LHCN-M2 (cell line): Measurements from ENCODE around the gene GPAT3. TPM values are rescaled to one million over a fixed set of nuclear protein-coding genes. Genes with fewer than 3 reads are reported as not detected.
"Not testable (repeated sequence)": the region's sequence is repeated elsewhere in the genome, so short reads cannot be mapped to it uniquely, and the experiment has no call there.

Experiments
- DNase-seq: peaks from one replicate; pipeline ENCODE4 v3.0.0-alpha.2; 2012; ENCODE audit warnings: low read depth
- polyA plus RNA-seq: library from polyadenylated mRNA; unstranded; fragments of >200 nt; gene quantifications from one replicate; pipeline ENCODE4 v1.2.1, GENCODE V29; 2012; ENCODE audit warnings: missing spikeins
- total RNA-seq: library from RNA; depleted of rRNA; stranded (reverse); fragments of >200 nt; gene quantifications from 2 replicates; pipeline ENCODE4 v1.2.3, GENCODE V29; 2014; rRNA removed

Gene GPAT3
- total RNA-seq, result 1.5 and 2.3 TPM in 2 replicates
- polyA plus RNA-seq, result 0.18 TPM

DNA sequence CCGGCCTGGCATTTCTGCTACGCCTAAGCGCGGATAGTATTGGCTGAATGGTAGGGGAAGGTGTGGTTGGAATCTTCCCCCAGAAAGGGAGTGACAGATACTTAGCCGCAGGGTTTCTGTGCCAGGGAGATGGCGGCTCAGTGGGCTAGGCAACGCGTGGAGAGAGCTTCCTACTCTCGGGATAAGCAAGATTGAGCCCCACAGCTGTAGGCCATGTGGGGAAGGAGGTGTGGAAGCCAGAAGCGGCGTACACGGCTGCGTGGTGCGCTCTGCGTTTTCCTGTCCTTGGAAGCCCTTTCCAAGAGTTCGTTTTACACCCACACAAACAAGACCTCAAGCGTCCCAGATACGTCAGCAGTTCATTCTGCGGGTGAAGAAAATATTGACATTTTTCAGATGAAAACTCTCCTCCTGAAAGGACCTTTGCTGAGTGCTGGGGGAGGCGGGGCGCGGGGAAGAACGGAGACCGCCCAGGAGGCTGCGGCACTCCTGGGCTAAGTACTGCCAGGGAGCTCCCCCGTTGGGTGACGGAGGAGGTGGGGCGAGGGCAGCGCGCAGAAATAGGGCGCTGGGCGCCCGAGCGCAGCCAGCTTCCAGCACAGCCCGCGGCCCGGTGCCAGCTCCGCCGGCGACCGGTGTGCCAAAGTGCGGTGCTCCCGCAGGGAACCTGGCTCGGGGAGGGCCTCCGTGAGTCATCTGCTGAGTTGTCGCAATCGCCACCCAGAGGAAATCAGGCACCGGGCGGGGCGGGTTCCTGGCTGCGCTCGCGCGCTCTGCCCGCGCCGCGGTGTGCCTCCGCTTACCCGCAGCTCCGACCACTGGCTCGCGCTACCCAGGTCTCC lies at the start of gene GPAT3:
TSS of gene GPAT3 (plus strand) at position 589 of the 842 bp plus-strand sequence. CDS start 515 bp downstream, outside the sequence.
- DNase-seq, result peak; percentile 51

DNA sequence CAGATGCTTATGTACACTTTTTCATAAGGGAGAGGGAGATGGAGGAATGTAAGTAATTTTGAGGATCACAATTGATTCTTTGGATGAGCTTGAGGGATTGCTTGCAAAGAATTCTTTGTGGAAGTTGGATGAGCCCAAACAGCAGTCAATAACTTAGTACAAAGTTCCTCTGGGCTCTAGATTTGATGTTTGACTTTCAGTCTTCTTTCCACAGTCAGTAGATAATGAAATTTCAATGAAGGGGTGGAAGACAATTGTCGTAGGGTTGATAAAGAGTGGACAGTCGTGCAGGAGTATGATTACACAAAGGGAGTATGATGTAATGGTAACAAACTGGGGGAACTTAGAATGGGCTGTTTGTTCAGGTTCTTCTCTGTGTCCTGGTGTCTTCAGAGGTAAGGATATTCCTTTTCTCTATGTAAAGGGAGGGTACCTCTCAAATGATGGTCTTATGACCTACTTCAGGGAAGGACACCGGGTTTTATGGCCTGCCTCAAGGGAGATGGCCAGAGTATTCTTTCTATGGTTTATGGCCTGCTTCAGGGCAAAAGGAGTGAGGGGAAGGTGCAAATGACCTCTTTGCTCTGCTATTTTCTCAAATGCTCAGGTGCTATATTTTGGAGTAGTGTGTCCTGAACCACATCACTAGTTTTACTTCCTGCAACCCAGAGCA lies 49.3 kb upstream of the GPAT3 start:
- DNase-seq, result no peak

DNA sequence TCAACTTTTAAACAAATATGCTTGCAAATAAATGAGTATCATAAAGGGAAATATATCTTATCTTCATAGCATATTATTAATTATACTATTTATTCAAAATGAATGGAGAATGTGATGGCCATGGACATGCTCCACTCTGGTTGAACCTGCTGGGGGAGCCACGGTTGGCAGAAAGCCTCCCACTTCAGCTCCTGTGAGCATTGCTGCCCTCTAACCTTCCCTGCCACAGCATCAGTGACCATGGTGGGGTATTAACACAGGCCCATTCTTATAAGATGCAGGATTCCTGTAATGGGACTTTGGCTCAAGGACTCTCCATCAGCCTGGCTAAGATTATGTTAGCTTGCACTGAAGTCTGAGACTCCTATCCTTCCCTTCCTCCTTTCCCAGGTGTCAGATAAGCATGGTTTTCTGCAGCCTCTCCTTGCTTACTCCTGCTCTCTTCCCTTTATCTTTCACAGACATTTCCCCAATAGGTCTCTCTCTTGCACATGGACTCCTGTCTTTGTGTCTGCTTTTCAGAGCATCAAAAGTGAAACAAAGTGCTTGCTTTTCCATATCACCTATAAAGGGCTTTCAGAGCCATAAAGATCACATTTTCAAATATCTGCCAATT lies 46.1 kb upstream of the GPAT3 start:
- no peak for DNase-seq

DNA sequence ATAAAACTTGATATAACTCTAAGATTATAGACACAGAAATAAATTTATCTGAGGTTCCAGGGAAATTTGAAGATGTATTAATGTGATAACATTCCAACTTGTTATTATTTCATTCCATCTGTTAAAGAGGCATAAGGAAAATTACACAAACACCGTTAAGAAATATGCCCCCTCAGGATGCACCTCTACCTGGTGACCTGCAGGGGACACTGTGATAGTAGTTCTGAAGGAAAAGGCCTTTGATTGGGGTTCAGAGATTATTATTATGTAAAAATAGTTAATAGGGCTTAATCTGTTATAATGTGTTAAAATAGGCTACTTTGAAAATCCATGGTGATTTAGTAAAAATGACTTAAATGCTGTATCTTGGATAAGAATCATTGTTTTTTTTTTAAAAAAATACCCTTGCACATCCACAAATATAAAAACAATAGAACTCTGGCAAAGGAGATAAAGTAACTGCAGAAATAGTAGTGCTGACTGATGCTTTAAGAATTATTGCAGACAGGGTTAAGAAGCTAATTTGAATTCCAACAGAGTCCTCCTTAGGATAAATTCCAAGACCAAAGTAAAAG lies 44.9 kb upstream of the GPAT3 start:
- peak; percentile 26 for DNase-seq

DNA sequence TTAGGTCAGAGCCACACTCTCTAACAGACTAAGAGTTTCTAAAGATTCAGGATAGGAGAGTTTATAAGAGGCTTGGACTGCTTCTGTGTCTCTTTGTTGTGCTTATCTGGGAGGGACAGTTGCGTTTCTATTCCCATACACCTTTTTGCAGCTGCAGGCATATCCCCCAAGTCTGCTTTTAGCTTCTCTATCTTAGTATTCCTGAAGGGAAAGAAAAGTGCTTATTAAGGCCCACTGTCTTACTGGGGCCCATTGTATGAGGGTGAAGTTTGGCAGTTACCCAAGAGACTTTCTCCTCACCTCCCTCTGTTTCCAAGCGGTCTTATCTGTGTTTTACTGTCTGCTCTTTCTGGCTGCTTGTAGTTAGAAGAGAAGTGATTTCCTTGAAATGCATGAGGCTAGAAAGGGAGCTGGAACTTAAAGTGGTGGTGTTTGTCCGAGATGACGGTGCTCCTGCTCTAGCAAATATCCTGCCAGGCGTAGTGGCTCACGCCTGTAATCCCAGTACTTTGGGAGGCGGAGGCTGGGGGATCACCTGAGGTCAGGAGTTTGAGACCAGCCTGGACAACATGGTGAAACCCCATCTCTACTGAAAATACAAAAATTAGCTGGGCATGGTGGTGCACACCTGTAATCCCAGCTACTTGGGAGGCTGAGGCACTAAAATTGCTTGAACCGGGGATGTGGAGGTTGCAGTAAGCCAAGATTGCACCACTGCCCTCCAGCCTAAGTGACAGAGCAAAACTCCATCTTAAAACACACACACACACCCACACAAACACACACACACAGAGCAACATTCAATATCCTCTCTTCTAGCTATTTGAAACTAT lies 39.6 kb upstream of the GPAT3 start:
- not testable (repeated sequence) for DNase-seq

DNA sequence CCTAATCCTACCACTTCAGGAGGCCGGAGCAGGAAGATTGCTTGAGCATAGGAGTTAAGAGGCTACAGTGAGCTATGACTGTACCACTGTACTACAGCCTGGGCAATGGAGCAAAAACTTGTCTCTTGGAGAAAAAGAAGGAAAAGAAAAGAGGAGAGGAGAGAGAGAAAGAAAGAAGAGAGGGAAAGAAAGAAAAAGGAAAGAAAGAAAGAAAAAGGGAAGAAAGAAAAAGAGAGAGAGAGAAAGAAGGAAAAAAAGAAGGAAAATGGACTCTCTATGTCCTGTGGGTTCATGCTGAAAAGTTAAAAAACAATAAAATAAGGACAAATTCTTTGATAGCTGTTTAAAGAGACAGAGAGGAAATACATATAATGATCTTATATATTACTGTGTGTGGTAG lies 37.7 kb upstream of the GPAT3 start:
- DNase-seq, result no peak

DNA sequence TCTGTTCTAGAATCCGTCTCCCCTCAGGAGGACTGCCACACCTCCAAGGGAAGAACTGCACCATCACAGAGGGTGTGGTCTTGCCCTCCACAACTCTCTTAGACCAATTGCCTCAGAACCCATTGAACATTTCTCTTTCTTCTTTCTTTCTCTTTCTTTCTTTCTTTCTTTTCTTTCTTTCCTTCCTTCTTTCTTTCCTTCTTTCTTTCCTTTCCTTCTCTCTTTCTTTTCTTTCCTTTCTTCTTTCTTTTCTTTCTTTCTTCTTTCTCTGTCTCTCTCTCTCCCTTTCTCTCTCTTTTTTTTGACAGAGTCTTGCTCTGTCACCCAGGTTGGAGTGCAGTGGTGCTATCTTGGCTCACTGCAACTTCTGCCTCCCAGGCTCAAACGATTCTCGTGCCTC lies 34.2 kb upstream of the GPAT3 start:
- DNase-seq, result not testable (repeated sequence)

DNA sequence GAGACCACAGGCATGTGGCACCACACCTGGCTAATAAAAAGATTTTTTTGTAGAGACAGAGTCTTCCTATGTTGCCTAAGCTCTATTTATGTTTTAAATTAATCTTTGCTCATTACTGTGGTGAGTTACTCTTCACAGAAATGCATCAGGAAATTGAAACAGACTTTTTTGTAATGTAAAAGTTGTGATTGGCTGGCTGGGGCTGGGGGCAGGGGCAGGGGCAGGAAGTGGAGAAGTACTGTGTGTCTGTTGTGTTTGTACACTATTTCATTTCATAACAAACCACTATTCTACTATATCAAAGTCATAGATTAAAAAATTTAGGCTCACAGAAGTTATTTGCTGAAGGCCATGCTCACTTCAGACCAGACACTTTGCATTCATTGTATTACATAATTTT lies 31.9 kb upstream of the GPAT3 start:
- no peak for DNase-seq

DNA sequence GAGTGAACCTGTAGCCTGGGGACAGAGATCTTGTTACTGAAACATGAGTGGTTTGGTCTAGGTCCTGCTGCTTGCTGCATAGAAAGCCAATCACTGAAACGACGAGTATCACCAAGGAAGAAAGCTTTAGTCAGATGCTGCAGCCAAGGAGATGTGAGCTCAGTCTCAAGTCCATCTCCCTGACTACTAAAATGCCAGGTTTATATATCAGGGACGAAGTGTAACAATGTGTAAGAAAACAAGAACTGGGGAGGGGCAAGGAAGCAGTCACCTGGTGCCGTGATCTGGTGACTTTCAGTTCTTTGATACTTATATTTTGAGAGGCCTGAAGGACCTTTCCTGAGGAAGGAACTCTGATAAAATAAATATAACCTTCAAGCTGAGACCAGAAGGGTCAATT lies 31.4 kb upstream of the GPAT3 start:
- DNase-seq, result no peak

DNA sequence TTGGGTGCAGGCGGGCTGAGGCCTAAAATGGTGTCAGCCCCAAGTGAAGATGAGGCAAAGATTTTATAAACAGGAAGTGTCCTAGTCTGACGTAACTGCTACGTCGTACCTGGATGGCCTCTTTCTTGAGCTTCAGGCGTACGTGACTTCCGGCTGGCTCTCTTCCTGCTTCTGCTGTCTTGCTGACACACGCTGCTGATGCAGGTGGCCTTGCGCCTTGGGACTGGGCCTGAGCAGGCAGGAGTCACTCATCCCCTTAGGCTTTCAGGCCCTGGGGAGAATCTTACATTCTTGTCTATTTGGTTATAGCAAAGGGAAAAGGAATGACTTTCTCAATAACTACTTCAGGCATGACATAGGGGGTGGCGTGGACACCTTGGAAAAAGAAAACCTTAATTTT lies 30.9 kb upstream of the GPAT3 start:
- DNase-seq, result no peak

DNA sequence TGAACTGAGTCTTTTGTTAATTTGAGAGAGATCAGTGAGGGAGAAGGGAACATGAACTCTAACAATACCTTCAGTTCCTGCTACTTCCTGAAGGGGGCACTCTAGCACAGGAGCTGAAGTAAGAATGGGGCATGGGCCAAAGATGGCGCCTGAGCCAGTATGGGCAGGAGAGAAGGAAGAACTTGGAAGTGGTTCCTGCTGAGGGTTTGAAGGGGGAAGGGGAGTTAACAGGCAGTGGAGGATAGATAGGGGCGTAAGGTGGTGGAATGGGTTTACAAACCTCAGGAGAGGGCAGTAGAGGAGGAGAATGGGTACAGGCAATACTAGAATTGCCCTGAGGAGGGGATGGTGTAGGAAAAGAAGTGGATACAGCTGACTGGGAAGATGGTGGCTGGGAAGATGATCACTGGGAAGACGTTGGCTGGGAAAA lies 26.7 kb upstream of the GPAT3 start:
- DNase-seq, result peak; percentile 59

DNA sequence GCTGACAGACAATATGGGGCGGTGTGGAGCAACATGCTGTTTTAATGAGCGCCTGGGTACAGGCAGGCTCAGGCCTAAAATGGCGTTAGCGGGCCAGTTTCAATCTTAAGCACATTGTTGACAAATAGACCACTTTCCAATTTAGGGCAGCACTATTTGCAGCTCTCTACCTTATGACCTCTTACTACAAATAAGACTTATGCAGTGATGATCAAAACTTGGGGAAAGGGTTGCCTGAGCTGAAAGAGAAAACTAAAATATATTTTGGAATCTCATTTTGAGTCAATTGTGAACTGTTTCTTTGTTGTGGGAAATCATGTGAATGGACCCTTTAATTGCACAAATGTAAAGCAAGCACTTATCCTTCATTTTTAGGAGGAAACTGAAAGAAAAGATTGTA lies 25.5 kb upstream of the GPAT3 start:
- no peak for DNase-seq

DNA sequence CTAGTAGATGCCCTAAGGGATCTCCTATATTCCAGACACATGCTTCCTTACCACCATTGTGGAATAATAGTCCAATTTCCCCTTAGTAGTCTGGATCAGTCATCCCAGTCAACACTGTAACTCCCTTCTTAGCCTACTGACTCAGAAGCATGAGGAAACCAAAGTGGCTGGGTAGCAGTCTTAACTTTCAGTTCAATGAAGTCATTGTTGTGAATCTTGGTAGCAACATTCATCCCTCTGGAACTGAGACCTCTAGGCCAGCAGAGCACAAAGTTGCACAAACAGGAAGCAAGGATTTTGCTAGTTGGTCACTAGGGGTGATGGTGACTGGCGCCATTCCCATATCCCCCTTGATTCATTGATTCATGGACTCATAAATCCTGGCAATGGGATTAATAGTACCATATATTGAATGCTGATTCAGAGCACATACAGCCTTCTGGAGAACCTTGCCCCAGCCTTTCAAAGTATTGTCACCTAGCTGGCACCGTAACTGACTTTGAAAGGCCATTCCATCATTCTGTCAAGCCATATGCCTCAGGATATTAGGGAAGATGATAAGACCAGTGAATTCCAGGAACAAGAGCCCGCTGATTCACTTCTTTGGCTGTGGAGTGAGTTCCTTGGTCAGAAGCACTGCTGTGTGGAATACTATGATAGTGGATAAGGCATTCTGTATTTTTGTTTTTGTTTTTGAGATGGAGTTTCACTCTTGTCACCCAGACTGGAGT lies 19.7 kb upstream of the GPAT3 start:
- peak; percentile 44 for DNase-seq

DNA sequence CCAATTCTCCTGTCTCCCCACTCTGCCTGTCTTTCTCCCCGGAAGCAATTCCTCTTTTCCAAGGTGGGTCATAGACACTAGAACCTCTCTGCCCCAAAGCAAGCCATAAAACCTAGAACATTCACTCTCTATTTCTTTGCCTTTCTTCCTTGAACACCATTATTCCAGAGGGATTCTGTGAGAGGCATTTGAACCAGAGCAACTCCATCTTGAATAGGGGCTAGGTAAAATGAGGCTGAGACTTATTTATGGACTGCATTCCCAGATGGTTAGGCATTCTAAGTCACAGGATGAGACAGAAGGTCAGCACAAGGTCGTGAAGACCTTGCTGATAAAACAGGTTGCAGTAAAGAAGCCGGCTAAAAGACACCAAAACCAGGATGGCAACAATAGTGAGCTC lies 13.7 kb upstream of the GPAT3 start:
- DNase-seq, result no peak

DNA sequence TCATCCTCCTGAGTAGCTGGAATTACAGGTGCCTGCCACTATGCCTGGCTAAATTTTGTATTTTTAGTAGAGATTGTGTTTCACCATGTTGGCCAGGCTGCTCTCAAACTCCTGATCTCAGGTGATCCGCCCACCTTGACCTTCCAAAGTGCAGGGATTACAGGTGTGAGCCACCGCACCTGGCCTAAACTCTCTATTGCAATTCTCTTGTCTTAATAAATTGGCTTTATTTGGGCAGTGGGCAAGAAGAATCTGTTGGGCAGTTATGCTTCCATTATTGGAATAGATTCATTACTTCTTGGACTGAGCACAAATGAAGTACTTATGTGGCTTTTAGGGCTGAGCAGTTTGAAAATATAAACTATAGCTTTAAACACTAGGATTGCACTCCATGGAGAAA lies 8.2 kb upstream of the GPAT3 start:
- DNase-seq, result no peak

DNA sequence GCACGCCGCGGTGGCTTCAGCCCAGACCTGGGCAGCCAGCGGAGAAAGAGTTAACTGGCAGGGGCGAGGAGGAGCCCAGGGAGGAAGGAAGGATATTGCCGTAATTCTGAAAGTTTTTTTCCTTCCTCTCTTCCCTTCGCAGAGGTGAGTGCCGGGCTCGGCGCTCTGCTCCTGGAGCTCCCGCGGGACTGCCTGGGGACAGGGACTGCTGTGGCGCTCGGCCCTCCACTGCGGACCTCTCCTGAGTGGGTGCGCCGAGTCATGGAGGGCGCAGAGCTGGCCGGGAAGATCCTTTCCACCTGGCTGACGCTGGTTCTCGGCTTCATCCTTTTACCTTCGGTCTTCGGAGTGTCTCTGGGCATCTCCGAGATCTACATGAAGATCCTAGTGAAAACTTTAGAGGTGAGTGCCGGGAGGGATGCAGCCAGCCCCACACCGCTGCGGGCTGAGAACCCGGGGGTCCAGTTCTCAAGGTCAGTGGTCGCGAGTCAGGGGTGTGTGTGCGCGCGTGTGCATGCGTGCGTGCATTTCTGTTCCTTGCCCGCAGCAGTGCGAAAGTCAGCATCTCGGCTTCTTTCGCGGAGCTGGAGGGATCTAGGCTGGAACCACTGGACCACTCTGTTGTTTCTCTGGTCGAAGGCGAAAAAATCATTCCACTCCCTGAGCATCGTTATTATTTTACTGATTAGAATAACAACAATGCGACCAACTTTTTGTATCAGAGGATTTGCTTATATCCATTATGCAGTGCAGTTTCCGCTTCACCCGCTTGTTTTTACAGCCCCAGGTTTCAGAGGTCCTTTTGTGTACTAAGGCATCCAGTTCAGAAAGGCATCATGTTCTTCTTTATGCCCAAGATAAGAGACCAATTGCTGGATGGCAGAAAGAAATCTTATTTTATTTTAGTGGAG lies 709 bp downstream of the GPAT3 start:
- DNase-seq, result no peak

DNA sequence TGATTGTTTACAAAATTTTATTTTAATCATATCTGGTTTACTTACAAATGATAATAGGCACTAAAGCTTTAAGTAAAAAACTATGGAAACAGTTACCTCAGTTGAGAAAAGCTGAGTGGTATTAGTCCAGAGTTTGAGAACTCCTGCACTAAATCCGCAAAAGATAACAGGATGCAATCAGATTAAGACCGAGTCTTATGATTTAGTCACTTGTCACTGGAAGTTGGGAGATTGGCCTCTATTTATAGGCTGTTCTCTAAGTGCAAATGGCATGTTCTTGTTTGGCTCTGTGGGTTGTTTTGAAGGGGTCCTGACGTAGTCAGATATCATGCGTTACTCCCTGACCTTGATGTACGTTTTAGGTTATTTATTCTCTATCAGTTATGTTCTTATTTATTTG lies 6.3 kb downstream of the GPAT3 start:
- DNase-seq, result no peak

DNA sequence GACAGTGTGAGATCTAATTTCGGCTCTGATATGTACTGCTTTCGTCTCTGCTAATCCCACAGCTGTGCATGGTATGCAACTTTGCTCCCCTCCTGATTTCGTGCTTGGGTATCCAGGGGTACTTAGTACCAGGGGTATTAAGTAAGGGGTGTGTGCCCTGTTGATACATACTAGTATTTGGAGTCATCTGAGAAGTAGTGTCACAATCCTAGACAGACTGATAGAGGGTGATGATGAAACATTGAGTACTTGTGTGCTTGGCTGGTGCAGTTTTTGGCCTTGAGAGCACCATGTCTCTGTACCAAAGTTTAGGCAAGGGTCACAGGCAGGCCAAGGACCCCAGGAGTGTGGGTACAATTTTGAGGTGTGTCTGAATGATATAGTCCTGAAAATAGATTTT lies 10.9 kb downstream of the GPAT3 start:
- no peak for DNase-seq

DNA sequence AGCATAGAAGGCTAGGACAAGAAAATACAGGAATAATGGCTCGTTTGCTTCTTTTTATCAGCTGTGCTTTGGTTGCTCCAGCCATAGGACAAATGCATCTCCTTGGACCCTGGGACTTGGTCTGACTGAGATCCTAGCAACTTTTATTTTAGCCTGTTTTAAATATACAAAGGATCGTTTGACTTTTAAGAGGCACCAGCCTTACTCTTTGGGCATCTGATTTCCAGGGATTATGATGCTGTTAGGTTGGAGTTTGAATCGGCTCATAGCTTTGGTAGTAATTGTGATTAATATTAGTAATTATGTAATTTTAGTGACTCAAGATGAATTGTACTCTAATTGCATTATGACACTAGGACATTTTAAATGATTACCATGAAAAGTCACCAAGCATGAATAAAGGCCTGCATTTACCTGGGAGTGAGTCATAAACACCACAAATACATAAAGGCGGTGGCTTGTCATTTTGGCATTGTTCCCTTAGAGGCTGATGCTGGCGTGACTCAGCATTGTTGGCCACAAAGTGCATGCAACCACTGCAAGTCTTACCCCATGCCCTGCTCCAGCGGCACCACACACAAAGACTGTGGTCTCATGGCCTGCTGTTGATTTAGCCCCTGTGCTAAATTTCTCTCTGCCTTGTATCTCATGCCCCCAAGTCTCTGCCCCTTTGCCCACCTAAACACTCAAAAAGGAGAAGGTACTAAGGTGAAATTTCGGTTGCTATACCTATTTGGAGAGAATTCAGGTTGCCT lies 12.4 kb downstream of the GPAT3 start:
- peak; percentile 95 for DNase-seq
